ENCODE results near the gene FRMD4B. TPM values are rescaled to one million over a fixed set of nuclear protein-coding genes. Genes with fewer than 3 reads are reported as not detected.

Gene FRMD4B
- total RNA-seq, 1 donor from 2014 or later = 17.3 TPM

- Mint-ChIP-seq H3K36me3 (no peaks in the 10 kb centered on the region), H3K4me1 (no peaks in the 10 kb centered on the region), H3K27me3 (ENCODE audit: insufficient read depth, low read depth) (no peaks in the 10 kb centered on the region), H3K27ac (no peak overlapping the region), H3K9me3 (peaks cover 3% of the 10 kb centered on the region), H3K4me3 (no peak overlapping the region)
- no peak for TF ChIP-seq CTCF (IDR thresholded peaks at IDR 0.05)
- no peak for TF ChIP-seq EZH2phosphoT487 (IDR thresholded peaks at IDR 0.05)
- TF ChIP-seq EZH2 (IDR thresholded peaks at IDR 0.05) = no peak
- no peak overlapping the region for H3K4me3 ChIP-seq
- no peak overlapping the region for H3K27ac ChIP-seq
- H4K20me1 ChIP-seq (ENCODE audit: low read depth) = no peaks in the 10 kb centered on the region
- DNase-seq (ENCODE audit: low spot score) = no peak
- no peaks in the 10 kb centered on the region for H3F3A ChIP-seq (ENCODE audit: low read depth)
- H3K27me3 ChIP-seq = no peaks in the 10 kb centered on the region
- H3K9ac ChIP-seq = no peak overlapping the region
- no peaks in the 10 kb centered on the region for H3K36me3 ChIP-seq
- H3K9me3 ChIP-seq (ENCODE audit: low read depth) = no peaks in the 10 kb centered on the region
- peaks cover 4% of the 10 kb centered on the region for H3K4me1 ChIP-seq
- H3K79me2 ChIP-seq (ENCODE audit: low read depth) = no peaks in the 10 kb centered on the region
- H2AFZ ChIP-seq (replicated peaks) = no peak overlapping the region
- H3K4me2 ChIP-seq = no peak overlapping the region
Measured at GRCh38 chr3:69353088-69353478, 32.8 kb downstream of the FRMD4B start.

- Histone ChIP-seq H3K4me2 (no peak overlapping the region), H3K27me3 (no peaks in the 10 kb centered on the region), H3K27ac (no peak overlapping the region), H3K79me2 (ENCODE audit: low read depth) (no peaks in the 10 kb centered on the region), H2AFZ (replicated peaks) (no peak overlapping the region), H3K4me1 (peaks cover 4% of the 10 kb centered on the region), H3K36me3 (no peaks in the 10 kb centered on the region), H3K4me3 (no peak overlapping the region), H4K20me1 (ENCODE audit: low read depth) (no peaks in the 10 kb centered on the region), H3K9ac (no peak overlapping the region), H3K9me3 (ENCODE audit: low read depth) (no peaks in the 10 kb centered on the region), H3F3A (ENCODE audit: low read depth) (no peaks in the 10 kb centered on the region)
- H3K27ac Mint-ChIP-seq = no peak overlapping the region
- peaks cover 1% of the 10 kb centered on the region for H3K36me3 Mint-ChIP-seq
- H3K4me3 Mint-ChIP-seq = no peak overlapping the region
- no peak for DNase-seq (ENCODE audit: low spot score)
- no peaks in the 10 kb centered on the region for H3K27me3 Mint-ChIP-seq (ENCODE audit: insufficient read depth, low read depth)
- peaks cover 4% of the 10 kb centered on the region for H3K9me3 Mint-ChIP-seq
- H3K4me1 Mint-ChIP-seq = no peaks in the 10 kb centered on the region
- TF ChIP-seq EZH2 (IDR thresholded peaks at IDR 0.05) (no peak), CTCF (IDR thresholded peaks at IDR 0.05) (no peak)
Measured at GRCh38 chr3:69352305-69353087, 33.4 kb downstream of the FRMD4B start.

- DNase-seq (ENCODE audit: low spot score) = no peak
- no peaks in the 10 kb centered on the region for H3F3A ChIP-seq (ENCODE audit: low read depth)
- no peak overlapping the region for H3K27ac Mint-ChIP-seq
- no peak overlapping the region for H3K4me3 ChIP-seq
- H3K4me1 Mint-ChIP-seq = no peaks in the 10 kb centered on the region
- TF ChIP-seq EZH2 (IDR thresholded peaks at IDR 0.05) = no peak
- no peak for TF ChIP-seq CTCF (IDR thresholded peaks at IDR 0.05)
- TF ChIP-seq EZH2phosphoT487 (IDR thresholded peaks at IDR 0.05) = no peak
- H2AFZ ChIP-seq (replicated peaks) = no peak overlapping the region
- no peaks in the 10 kb centered on the region for H4K20me1 ChIP-seq (ENCODE audit: low read depth)
- peaks cover 3% of the 10 kb centered on the region for H3K36me3 Mint-ChIP-seq
- H3K27ac ChIP-seq = no peak overlapping the region
- no peaks in the 10 kb centered on the region for H3K27me3 ChIP-seq
- no peak overlapping the region for H3K4me3 Mint-ChIP-seq
- H3K4me1 ChIP-seq = no peaks in the 10 kb centered on the region
- H3K9me3 ChIP-seq (ENCODE audit: low read depth) = no peaks in the 10 kb centered on the region
- peaks cover 12% of the 10 kb centered on the region for H3K9me3 Mint-ChIP-seq
- H3K27me3 Mint-ChIP-seq (ENCODE audit: insufficient read depth, low read depth) = no peaks in the 10 kb centered on the region
- H3K79me2 ChIP-seq (ENCODE audit: low read depth) = no peaks in the 10 kb centered on the region
- H3K36me3 ChIP-seq = no peaks in the 10 kb centered on the region
- H3K4me2 ChIP-seq = no peak overlapping the region
- no peak overlapping the region for H3K9ac ChIP-seq
Measured at GRCh38 chr3:69343875-69344274, 42.0 kb downstream of the FRMD4B start.

Measured in neural progenitor cell (in vitro differentiated cells).